HEK293 (cell line): ENCODE measurements around the gene NDUFV1.
"Not testable (repeated sequence)": the region's sequence is repeated elsewhere in the genome, so short reads cannot be mapped to it uniquely, and the experiment has no call there.

Experiments
- BCL11A ChIP-seq: fragments of 450-650 bp; formaldehyde crosslinking; IDR thresholded peaks from 2 replicates; pipeline ENCODE4 v1.5.1; 2016; ENCODE audit warnings: low read depth, missing biosample characterization, missing genetic modification characterization
- KLF16 ChIP-seq: fragments of 450-650 bp; formaldehyde crosslinking; IDR thresholded peaks from 2 replicates; pipeline ENCODE4 v1.5.1; 2017; ENCODE audit warnings: missing biosample characterization, missing genetic modification characterization
- ZBTB17 ChIP-seq: fragments of 450-650 bp; formaldehyde crosslinking; IDR thresholded peaks from 2 replicates; pipeline ENCODE4 v1.5.1; 2016; ENCODE audit warnings: missing biosample characterization, missing genetic modification characterization
- ZFP37 ChIP-seq: fragments of 450-650 bp; formaldehyde crosslinking; IDR thresholded peaks from 2 replicates; pipeline ENCODE4 v1.5.1; 2016; ENCODE audit warnings: missing biosample characterization, missing genetic modification characterization
- ZNF529 ChIP-seq: fragments of 450-650 bp; formaldehyde crosslinking; IDR thresholded peaks from 2 replicates; pipeline ENCODE4 v1.5.1; 2017; ENCODE audit warnings: missing genetic modification characterization, missing biosample characterization; ENCODE audit not compliant: insufficient replicate concordance
- TF ChIP-seq, protein P1 (sequence below): fragments of 450-650 bp; formaldehyde crosslinking; IDR thresholded peaks from 2 replicates; pipeline ENCODE4 v1.5.1; 2016; ENCODE audit warnings: missing biosample characterization, missing genetic modification characterization
- TF ChIP-seq, protein P2 (sequence below): fragments of 450-650 bp; formaldehyde crosslinking; IDR thresholded peaks from 2 replicates; pipeline ENCODE4 v1.5.1; 2017; ENCODE audit warnings: missing biosample characterization, missing genetic modification characterization

DNA sequence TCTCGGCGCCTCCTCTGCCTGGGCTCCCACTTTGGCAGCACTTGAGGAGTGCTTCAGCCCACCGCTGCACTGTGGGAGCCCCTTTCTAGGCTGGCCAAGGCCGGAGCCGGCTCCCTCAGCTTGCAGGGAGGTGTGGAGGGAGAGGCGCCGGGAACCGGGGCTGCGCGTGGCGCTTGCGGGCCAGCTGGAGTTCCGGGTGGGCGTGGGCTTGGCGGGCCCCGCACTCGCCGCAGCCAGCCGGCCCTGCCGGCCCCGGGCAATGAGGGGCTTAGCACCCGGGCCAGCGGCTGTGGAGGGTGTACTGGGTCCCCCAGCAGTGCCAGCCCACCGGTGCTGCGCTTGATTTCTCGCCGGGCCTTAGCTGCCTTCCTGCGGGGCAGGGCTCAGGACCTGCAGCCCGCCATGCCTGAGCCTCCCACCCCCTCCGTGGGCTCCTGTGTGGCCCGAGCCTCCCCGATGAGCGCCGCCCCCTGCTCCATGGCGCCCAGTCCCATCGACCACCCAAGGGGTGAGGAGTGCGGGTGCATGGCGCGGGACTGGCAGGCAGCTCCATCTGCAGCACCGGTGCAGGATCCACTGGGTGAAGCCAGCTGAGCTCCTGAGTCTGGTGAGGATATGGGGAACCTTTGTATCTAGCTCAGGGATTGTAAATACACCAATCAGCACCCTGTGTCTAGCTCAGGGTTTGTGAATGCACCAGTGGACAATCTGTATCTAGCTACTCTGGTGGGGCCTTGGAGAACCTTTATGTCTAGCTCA lies 12.3 kb downstream of the NDUFV1 start:
- TF ChIP-seq, protein P1, sequence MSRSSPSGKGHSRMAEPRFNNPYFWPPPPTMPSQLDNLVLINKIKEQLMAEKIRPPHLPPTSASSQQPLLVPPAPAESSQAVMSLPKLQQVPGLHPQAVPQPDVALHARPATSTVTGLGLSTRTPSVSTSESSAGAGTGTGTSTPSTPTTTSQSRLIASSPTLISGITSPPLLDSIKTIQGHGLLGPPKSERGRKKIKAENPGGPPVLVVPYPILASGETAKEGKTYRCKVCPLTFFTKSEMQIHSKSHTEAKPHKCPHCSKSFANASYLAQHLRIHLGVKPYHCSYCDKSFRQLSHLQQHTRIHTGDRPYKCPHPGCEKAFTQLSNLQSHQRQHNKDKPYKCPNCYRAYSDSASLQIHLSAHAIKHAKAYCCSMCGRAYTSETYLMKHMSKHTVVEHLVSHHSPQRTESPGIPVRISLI (tag by site-specific recombination): not testable (repeated sequence)
- TF ChIP-seq BCL11A; ZBTB17 (tag by site-specific recombination); ZNF529 (tag by site-specific recombination); KLF16 (tag by site-specific recombination); ZFP37 (tag by site-specific recombination): not testable (repeated sequence)
- TF ChIP-seq, protein P2, sequence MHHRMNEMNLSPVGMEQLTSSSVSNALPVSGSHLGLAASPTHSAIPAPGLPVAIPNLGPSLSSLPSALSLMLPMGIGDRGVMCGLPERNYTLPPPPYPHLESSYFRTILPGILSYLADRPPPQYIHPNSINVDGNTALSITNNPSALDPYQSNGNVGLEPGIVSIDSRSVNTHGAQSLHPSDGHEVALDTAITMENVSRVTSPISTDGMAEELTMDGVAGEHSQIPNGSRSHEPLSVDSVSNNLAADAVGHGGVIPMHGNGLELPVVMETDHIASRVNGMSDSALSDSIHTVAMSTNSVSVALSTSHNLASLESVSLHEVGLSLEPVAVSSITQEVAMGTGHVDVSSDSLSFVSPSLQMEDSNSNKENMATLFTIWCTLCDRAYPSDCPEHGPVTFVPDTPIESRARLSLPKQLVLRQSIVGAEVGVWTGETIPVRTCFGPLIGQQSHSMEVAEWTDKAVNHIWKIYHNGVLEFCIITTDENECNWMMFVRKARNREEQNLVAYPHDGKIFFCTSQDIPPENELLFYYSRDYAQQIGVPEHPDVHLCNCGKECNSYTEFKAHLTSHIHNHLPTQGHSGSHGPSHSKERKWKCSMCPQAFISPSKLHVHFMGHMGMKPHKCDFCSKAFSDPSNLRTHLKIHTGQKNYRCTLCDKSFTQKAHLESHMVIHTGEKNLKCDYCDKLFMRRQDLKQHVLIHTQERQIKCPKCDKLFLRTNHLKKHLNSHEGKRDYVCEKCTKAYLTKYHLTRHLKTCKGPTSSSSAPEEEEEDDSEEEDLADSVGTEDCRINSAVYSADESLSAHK (tag by site-specific recombination): not testable (repeated sequence)
